Caco-2 (cell line): ENCODE results near the gene KMT2D. TPM values are rescaled to one million over a fixed set of nuclear protein-coding genes. Genes with fewer than 3 reads are reported as not detected.

Experiments used
- BruUV-seq: library from RNA; stranded (reverse); fragments of 400-500 nt; replicated peaks from 2 replicates; lab custom pipeline; 2021; lab: Mats Ljungman, UMichigan
- CTCF ChIA-PET: fragments of 300-600 bp; sonication (Branson Sonifier 250); formaldehyde crosslinking; loops from one replicate; lab custom pipeline; 2022; ENCODE audit warnings: antibody characterized with exemption; lab: Charles Lee
- POLR2A ChIA-PET: fragments of 300-600 bp; sonication (Branson Sonifier 250); formaldehyde crosslinking; loops from one replicate; lab custom pipeline; 2022; ENCODE audit warnings: antibody characterized with exemption; lab: Charles Lee
- DNase-seq, 2 experiments: peaks; one replicate each; pipeline versions ENCODE4 v3.0.0 to v3.0.0-alpha.2; 2020 to 2022
- H3K27me3 ChIP-seq: replicated peaks from 2 replicates; pipeline ENCODE4 v1.6.0; 2011; ENCODE audit warnings: low read length; ENCODE audit not compliant: control insufficient read depth, insufficient read depth
- H3K36me3 ChIP-seq: 2 replicates; pipeline ENCODE4 v1.5.1; 2011; ENCODE audit warnings: low read length; ENCODE audit not compliant: control insufficient read depth, insufficient read depth
- H3K4me1 ChIP-seq: fragments of 250-450 bp; sonication (Bioruptor Pico); 2 replicates; pipeline ENCODE4 v1.5.1; 2020; ENCODE audit warnings: mild to moderate bottlenecking
- H3K4me3 ChIP-seq: 2 replicates; pipeline ENCODE4 v1.5.1; 2011; ENCODE audit warnings: low read depth, mild to moderate bottlenecking, control low read depth, low read length
- H3K9me3 ChIP-seq: fragments of 250-450 bp; sonication (Bioruptor Pico); 2 replicates; pipeline ENCODE4 v1.5.1; 2020; ENCODE audit warnings: mild to moderate bottlenecking, moderate library complexity
- H3K27ac Mint-ChIP-seq: one replicate; pipeline ENCODE4 v1.8.0; 2022; ENCODE audit warnings: mixed read lengths; ENCODE audit not compliant: unreplicated experiment
- H3K27me3 Mint-ChIP-seq: one replicate; pipeline ENCODE4 v1.8.0; 2022; ENCODE audit warnings: mixed read lengths; ENCODE audit not compliant: insufficient read depth, unreplicated experiment
- H3K36me3 Mint-ChIP-seq: one replicate; pipeline ENCODE4 v1.8.0; 2022; ENCODE audit warnings: mild to moderate bottlenecking, mixed read lengths; ENCODE audit not compliant: insufficient read depth, unreplicated experiment
- H3K4me1 Mint-ChIP-seq: one replicate; pipeline ENCODE4 v1.8.0; 2022; ENCODE audit warnings: low read depth, mixed read lengths; ENCODE audit not compliant: unreplicated experiment
- H3K4me3 Mint-ChIP-seq: one replicate; pipeline ENCODE4 v1.8.0; 2022; ENCODE audit warnings: mild to moderate bottlenecking, moderate library complexity, mixed read lengths; ENCODE audit not compliant: unreplicated experiment
- H3K9me3 Mint-ChIP-seq: one replicate; pipeline ENCODE4 v1.8.0; 2022; ENCODE audit warnings: mixed read lengths; ENCODE audit not compliant: unreplicated experiment
- intact Hi-C: fragments of 100-400 bp; cut with micrococcal nuclease; formaldehyde crosslinking; loops from one replicate; pipeline ENCODE4 v1.10.0; 2022; ENCODE audit not compliant: unreplicated experiment
- total RNA-seq: library from RNA; stranded (reverse); gene quantifications from 2 replicates; pipeline ENCODE4 v1.2.3, GENCODE V29; 2022
- TF ChIP-seq, protein P1 (sequence below), 2 experiments: fragments of 200-600 bp in 1 of 2; IDR thresholded peaks; 1 replicate in 1 of 2; 2 replicates in 1 of 2; pipeline versions ENCODE4 v1.5.1 to v1.8.0; 2011 to 2022; ENCODE audit warnings: antibody characterized with exemption in 1 of 2, control low read depth in 1 of 2, inconsistent platforms in 1 of 2, low read depth in 1 of 2, low read length in 1 of 2, mild to moderate bottlenecking in 1 of 2, moderate library complexity in 1 of 2; ENCODE audit not compliant: insufficient read depth in 1 of 2, severe bottlenecking in 1 of 2, unreplicated experiment in 1 of 2

KMT2D gene
- total RNA-seq, 1 experiment from 2014 or later = 139 TPM

DNA sequence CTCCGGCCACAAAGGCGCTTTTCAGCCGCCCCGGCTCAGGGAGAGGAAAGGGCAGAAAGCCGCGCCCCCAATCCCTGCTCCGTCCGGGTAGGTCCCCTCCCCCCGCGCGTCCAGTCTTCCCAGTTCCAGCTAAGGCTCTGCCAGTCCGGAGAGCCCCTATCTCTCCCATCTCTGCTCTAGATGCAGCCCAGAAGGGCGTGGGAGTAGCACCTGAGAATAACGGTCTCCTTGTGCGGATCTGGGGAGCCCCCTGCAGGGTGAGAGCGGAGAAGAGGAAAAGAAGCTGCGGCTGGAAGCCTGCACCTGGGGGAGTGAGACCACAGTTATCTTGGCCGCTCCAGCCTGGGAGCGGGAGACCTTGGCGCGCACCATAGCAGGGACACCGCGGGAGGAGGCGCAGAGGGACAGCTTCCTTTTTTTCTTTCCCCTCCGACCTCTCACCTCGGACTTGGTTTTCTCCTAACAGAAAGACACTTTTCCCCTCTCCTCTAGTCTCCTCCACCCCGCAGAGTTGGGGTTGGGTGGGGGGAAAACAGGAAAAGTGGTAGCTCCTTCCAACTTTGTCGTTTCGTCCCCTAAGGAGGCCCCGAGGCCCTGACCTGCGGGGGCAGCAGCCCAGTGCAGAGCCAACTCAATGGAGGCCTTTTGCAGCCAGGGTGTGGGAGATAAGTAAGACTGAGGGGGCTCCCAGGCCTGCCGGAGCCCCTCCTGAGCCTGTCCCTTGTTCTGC, 31.7 kb upstream of the KMT2D start:
- Mint-ChIP-seq H3K9me3 (no peaks in the 10 kb centered on the region), H3K27ac (no peak overlapping the region), H3K27me3 (peaks cover 27% of the 10 kb centered on the region), H3K4me1 (peaks cover 7% of the 10 kb centered on the region), H3K4me3 (no peak overlapping the region), H3K36me3 (peaks cover 24% of the 10 kb centered on the region)
- Histone ChIP-seq H3K27me3 (peaks cover 17% of the 10 kb centered on the region; the same call in 1 of the 2 replicates), H3K9me3 (no peaks in the 10 kb centered on the region), H3K36me3 (no peaks in the 10 kb centered on the region), H3K4me3 (no peak overlapping the region), H3K4me1 (peaks cover 11% of the 10 kb centered on the region)
- POLR2A ChIA-PET = interaction anchor here (0.6 kb wide), 1 partner anchor 173 kb away, joined by 3 read pairs; no protein-coding TSS in a partner anchor
- CTCF ChIA-PET = interaction anchor here (0.6 to 4.9 kb wide), 9 partner anchors 8 to 95 kb away, joined by 3 to 40 read pairs (median 4); partner anchors contain the start of genes DDN, LMBR1L and RHEBL1
- TF ChIP-seq, protein P1, sequence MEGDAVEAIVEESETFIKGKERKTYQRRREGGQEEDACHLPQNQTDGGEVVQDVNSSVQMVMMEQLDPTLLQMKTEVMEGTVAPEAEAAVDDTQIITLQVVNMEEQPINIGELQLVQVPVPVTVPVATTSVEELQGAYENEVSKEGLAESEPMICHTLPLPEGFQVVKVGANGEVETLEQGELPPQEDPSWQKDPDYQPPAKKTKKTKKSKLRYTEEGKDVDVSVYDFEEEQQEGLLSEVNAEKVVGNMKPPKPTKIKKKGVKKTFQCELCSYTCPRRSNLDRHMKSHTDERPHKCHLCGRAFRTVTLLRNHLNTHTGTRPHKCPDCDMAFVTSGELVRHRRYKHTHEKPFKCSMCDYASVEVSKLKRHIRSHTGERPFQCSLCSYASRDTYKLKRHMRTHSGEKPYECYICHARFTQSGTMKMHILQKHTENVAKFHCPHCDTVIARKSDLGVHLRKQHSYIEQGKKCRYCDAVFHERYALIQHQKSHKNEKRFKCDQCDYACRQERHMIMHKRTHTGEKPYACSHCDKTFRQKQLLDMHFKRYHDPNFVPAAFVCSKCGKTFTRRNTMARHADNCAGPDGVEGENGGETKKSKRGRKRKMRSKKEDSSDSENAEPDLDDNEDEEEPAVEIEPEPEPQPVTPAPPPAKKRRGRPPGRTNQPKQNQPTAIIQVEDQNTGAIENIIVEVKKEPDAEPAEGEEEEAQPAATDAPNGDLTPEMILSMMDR (IDR thresholded peaks at IDR 0.05; ENCODE audit: insufficient read depth in 1 of 2, low read depth in 1 of 2, low read length in 1 of 2, severe bottlenecking in 1 of 2, unreplicated experiment in 1 of 2) = peak; percentile 58 to 71
- no TSS peak for BruUV-seq
- peak; percentile 63 to 68 for DNase-seq
- intact Hi-C loops = loop anchor here (1.0 kb wide), 1 partner anchor 29 kb away; no protein-coding TSS in a partner anchor

DNA sequence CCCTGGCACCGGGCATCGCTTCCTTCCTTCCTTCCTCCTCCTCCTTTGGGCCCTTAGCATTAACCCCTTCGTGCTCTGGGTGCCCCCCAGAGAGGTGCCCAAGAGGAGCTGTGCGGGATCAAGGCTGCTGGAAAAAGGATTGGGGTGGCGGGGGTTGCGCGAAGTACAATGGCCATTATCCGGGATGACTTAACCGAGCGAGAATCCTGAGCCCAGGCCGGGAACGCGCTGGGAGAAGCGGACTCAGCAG, 31.2 kb upstream of the KMT2D start:
- peaks cover 7% of the 10 kb centered on the region for H3K4me1 Mint-ChIP-seq
- Histone ChIP-seq H3K4me3 (no peak overlapping the region), H3K27me3 (peaks cover 17% of the 10 kb centered on the region; the same call in 1 of the 2 replicates)

More for the DNA sequence above, 31.2 kb upstream of the KMT2D start:
- Histone ChIP-seq H3K4me1 (peaks cover 11% of the 10 kb centered on the region), H3K36me3 (no peaks in the 10 kb centered on the region), H3K9me3 (no peaks in the 10 kb centered on the region)
- Mint-ChIP-seq H3K4me3 (no peak overlapping the region), H3K27me3 (peaks cover 27% of the 10 kb centered on the region), H3K27ac (no peak overlapping the region), H3K9me3 (no peaks in the 10 kb centered on the region), H3K36me3 (peaks cover 22% of the 10 kb centered on the region)
- ChIA-PET POLR2A (no interaction called here), CTCF (interaction anchor here (1.0 to 4.9 kb wide), 7 partner anchors 8 to 95 kb away, joined by 3 to 40 read pairs (median 7); partner anchors contain the start of genes LMBR1L and RHEBL1)
- intact Hi-C loops = loop anchor here (1.0 kb wide), 1 partner anchor 30 kb away; no protein-coding TSS in a partner anchor
- TF ChIP-seq, protein P1 (IDR thresholded peaks at IDR 0.05; ENCODE audit: insufficient read depth in 1 of 2, low read depth in 1 of 2, low read length in 1 of 2, severe bottlenecking in 1 of 2, unreplicated experiment in 1 of 2) = no peak
- no TSS peak for BruUV-seq
- DNase-seq = no peak
